HFF-Myc (cell line): Measurements from ENCODE around the gene RAB37.

Experiments used
- DNase-seq: peaks from one replicate; pipeline ENCODE4 v3.0.0-alpha.2; 2011; ENCODE audit warnings: low read depth; ENCODE audit errors: extremely low read depth
- H3K4me3 ChIP-seq: replicated peaks from 2 replicates; pipeline ENCODE4 v1.5.1; 2011; ENCODE audit warnings: low read depth, mild to moderate bottlenecking, control low read depth, low read length
- CTCF ChIP-seq: IDR thresholded peaks from 2 replicates; pipeline ENCODE4 v1.5.1; 2012; ENCODE audit warnings: mild to moderate bottlenecking, low read depth, low read length, control low read depth; ENCODE audit errors: missing control alignments

Gene RAB37

GRCh38 chr17:74773871-74774286 is 36.8 kb downstream of the RAB37 start:
- TF ChIP-seq CTCF = no peak
- DNase-seq = no peak
- no peak overlapping the region for H3K4me3 ChIP-seq

GRCh38 chr17:74775409-74776043 is 38.5 kb downstream of the RAB37 start:
- TF ChIP-seq CTCF = no peak
- H3K4me3 ChIP-seq = peak overlapping the region; percentile 92
- DNase-seq = no peak

GRCh38 chr17:74776044-74776962 is 39.2 kb downstream of the RAB37 start, which contains the start of gene NAT9:
TSS of gene NAT9 (minus strand) at chr17:74776345. CDS start at chr17:74775698, 647 bp downstream.
- peak within 1 kb of the TSS; percentile 92 for H3K4me3 ChIP-seq
- peak; percentile 68 for DNase-seq
- no peak for TF ChIP-seq CTCF

- TF ChIP-seq CTCF = no peak
- DNase-seq = no peak
- peak overlapping the region; percentile 92 for H3K4me3 ChIP-seq
Measured at GRCh38 chr17:74776990-74777389, 39.9 kb downstream of the RAB37 start.

- no peak overlapping the region for H3K4me3 ChIP-seq
- no peak for DNase-seq
- TF ChIP-seq CTCF = no peak
Measured at GRCh38 chr17:74777901-74778515, 41.0 kb downstream of the RAB37 start.

GRCh38 chr17:74778960-74779359 is 41.9 kb downstream of the RAB37 start:
- TF ChIP-seq CTCF = no peak

More at GRCh38 chr17:74778960-74779359, 41.9 kb downstream of the RAB37 start:
- no peak for DNase-seq
- H3K4me3 ChIP-seq = no peak overlapping the region
